KOPT-K1 (cell line): ENCODE data around the gene KRTAP12-2.
"Not testable (repeated sequence)": the region's sequence is repeated elsewhere in the genome, so short reads cannot be mapped to it uniquely, and the experiment has no call there.

Source experiments
- H3K27ac ChIP-seq: fragments of 200-600 bp; sonication (generic); 2 replicates; pipeline ENCODE4 v1.5.1; 2016; ENCODE audit warnings: antibody characterized with exemption, mild to moderate bottlenecking, low read depth, low read length; ENCODE audit not compliant: poor library complexity, severe bottlenecking
- H3K36me3 ChIP-seq: fragments of 200-600 bp; sonication (generic); 2 replicates; pipeline ENCODE4 v1.5.1; 2017; ENCODE audit warnings: antibody characterized with exemption, mild to moderate bottlenecking, low read length, moderate library complexity; ENCODE audit not compliant: insufficient read depth
- H3K9me3 ChIP-seq: fragments of 200-600 bp; sonication (generic); 2 replicates; pipeline ENCODE4 v1.5.1; 2017; ENCODE audit warnings: antibody characterized with exemption, low read length, mild to moderate bottlenecking; ENCODE audit not compliant: insufficient read depth, poor library complexity, severe bottlenecking

The KRTAP12-2 gene

DNA sequence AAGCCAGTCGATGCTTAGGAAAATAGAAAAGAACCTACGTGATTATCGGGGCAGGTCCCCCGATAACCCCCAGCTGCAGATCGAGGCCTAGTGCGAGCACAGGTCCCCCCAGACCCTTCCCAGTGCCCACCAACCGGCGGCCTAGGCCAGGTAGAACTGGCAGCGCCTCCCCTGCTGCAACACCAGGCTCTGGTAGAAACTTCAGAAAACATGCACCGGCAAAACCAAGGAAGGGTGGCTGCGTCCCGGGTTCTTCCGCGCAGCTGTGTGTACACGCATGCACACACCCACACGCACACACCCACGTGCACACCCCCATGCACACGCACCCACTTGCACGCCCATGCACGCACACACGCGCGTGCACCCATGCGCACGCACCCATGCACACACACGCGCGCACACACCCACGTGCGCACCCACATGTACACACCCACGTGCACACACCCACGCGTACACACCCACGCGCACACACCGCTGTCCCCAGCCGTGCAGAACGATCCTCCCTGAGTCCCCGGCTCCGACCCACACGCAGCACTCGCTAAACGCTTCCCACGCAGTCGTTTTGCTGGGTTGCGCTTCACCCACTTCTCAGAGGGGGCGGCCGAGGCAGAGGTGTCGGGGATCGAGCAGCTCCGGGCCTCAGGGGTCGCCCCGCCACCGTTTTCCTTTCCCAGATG, 39.4 kb upstream of the KRTAP12-2 start:
- H3K9me3 ChIP-seq, result peaks cover 11% of the 10 kb centered on the region
- H3K36me3 ChIP-seq, result no peaks in the 10 kb centered on the region
- H3K27ac ChIP-seq, result no peak overlapping the region

DNA sequence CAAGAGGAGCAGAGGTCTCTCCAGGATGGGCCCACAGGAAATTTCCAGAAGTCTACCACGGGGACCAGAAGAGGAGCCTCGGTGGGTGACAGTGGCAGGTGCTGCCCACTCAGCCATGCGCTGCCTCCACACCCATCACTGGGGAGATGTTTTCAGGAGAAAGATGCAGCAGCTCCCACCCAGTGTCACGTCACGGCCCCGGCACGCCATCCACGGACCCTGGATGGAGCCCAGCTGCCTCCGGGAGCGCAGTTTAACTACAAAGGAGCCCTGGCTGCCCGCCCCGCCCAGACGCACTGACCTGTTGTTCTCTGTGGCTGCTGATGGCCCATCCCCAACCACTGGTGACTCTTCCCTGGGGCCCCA, 37.9 kb upstream of the KRTAP12-2 start:
- H3K9me3 ChIP-seq, result peaks cover 11% of the 10 kb centered on the region
- no peak overlapping the region for H3K27ac ChIP-seq
- no peaks in the 10 kb centered on the region for H3K36me3 ChIP-seq

DNA sequence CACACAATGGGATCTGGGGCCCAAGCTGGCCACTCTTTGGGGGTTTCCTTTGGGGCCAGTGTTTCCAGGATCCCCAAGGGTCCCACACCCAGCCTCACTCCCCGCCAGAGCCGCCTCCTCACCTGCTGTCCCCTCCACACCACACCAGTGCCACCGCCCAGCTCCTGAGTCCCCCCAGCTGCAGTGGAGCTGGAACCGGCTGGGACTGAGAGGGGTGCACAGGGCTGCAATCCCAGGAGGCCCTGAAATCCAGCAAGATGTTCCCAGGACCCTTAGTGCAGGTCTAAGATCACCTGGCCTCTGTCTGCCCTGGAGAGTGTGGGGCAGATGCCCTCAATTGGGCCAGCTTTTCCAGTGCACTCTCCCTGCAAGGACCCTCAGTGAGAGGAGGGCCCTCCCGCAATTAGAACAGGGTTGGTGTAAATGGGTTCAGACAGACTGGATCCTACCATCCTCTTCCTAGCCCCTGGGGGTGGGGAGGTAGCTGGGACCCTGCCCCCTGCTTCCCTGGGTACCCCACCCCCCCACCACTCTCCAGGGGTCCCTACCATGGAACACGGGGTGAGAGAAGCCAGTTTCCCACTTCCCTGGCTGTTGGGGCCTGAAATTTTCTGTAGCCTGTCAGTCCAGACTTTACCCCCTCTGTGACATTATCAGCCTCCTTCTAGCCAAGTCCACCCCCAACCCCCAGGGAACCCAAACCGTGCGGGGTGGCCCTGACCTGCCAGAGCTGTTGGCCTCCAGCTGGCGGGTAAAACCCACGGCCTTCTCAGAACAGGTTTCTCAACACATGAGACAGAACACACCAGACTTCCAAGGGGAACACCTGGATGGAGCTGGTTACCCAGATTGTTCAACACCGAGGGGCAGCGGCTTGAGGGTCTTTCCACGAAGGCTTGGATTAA, 37.3 kb upstream of the KRTAP12-2 start:
- Histone ChIP-seq H3K9me3 (peaks cover 11% of the 10 kb centered on the region), H3K27ac (no peak overlapping the region), H3K36me3 (no peaks in the 10 kb centered on the region)

DNA sequence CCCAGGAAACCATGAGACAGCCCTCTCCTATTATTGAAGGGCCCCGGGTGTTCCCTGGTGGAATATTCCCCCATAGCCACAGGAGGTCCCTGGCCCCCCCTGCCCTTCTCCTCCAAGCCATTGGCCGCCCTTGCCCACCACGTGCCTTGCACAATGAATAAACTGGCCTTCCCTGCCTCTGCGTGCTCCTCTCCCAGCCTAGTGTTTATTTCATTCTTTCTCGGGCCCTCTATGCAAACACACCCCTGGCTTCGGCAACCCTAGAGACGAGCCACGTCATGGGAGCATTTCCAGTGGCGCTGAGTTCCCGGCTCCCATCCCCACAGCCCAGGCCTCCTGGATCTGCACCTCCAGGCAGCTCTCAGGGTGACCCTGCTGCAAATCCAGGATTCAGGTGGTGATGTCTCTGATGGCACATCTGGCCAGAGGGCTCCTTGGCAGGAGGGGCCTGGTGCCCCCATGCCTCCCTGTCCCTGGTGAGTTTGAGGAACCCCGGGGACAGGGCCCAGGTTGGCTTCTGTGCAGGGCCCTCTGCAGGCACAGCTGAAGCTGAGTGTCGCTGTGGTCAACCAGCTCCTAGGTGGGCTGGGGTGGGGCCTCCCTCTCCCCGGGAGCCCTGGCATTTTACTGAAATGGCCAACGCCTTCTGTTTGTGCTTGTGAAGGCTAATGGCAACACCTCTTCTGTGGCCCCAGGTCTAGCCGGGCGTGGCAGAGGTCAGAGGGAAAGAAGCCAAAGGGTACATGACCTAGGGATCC, 36.4 kb upstream of the KRTAP12-2 start:
- H3K27ac ChIP-seq, result no peak overlapping the region
- H3K9me3 ChIP-seq, result peaks cover 11% of the 10 kb centered on the region
- no peaks in the 10 kb centered on the region for H3K36me3 ChIP-seq

DNA sequence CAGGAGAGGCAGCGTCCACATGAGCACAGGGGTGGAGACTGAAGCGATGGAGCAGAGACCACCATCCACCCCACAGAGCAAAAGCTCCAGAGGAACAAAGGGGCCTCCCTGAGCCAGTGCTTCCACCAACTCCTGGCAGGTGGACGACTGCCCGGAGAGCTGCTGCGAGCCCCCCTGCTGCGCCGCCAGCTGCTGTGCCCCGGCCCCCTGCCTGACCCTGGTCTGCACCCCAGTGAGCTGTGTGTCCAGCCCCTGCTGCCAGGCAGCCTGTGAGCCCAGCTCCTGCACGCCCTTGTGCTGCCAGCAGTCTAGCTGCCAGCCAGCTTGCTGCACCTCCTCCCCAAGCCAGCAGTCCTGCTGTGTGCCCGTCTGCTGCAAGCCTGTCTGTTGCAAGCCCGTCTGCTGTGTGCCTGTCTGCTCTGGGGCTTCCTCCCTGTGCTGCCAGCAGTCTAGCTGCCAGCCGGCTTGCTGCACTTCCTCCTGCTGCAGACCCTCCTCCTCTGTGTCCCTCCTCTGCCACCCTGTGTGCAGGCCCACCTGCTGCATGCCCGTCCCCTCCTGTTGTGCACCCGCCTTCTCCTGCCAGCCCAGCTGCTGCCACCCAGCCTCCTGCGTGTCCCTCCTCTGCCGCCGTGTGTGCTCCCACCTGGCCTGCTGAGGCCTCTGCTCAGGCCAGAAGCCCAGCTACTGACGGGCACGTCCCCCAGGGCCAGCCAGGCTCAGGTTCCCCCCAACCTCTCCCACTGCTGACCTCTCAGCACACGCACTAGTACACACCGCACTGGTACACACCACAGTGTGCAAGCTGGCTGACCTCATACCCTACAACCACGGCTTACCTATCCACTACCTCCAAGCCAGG, 35.6 kb upstream of the KRTAP12-2 start:
- H3K27ac ChIP-seq, result no peak overlapping the region
- no peaks in the 10 kb centered on the region for H3K36me3 ChIP-seq
- H3K9me3 ChIP-seq, result peaks cover 11% of the 10 kb centered on the region

DNA sequence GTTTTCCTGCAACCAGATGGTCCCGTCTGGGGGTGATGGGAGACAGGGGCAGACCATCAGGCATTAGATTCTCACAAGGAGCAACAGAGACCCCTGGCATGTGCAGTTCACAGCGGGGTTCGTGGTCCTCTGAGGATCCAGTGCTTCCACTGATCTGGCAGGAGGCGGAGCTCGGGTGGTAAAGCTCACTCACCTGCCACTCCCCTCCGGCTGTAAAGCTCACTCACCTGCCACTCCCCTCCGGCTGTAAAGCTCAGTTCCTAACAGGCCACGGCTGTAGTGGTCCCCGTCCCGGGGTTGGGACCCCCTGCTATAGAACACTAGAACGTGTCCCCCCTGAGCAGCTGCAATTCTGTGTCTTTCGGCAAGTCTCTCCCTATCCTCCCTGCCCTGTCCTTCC, 34.8 kb upstream of the KRTAP12-2 start:
- no peak overlapping the region for H3K27ac ChIP-seq

DNA sequence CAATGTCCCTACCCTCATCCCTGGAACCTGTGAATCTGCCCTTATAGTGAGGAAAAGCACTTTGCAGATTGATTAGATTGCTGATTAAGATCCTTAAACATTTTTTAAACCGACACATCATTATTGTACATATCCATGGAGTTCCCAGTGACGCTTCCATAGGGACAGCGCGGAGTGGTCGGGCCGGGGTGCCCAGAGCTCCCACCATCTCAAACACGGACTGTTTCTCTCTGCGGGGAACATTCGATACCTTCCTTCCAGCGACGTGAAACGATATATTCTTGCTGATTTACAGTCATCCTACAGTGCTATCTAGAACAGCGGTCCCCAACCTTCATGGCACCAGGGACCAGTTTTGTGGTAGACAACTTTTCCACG, 34.3 kb upstream of the KRTAP12-2 start:
- Histone ChIP-seq H3K36me3 (no peaks in the 10 kb centered on the region), H3K9me3 (peaks cover 2% of the 10 kb centered on the region), H3K27ac (no peak overlapping the region)

More for the DNA sequence above, 34.8 kb upstream of the KRTAP12-2 start:
- Histone ChIP-seq H3K36me3 (no peaks in the 10 kb centered on the region), H3K9me3 (peaks cover 7% of the 10 kb centered on the region)

DNA sequence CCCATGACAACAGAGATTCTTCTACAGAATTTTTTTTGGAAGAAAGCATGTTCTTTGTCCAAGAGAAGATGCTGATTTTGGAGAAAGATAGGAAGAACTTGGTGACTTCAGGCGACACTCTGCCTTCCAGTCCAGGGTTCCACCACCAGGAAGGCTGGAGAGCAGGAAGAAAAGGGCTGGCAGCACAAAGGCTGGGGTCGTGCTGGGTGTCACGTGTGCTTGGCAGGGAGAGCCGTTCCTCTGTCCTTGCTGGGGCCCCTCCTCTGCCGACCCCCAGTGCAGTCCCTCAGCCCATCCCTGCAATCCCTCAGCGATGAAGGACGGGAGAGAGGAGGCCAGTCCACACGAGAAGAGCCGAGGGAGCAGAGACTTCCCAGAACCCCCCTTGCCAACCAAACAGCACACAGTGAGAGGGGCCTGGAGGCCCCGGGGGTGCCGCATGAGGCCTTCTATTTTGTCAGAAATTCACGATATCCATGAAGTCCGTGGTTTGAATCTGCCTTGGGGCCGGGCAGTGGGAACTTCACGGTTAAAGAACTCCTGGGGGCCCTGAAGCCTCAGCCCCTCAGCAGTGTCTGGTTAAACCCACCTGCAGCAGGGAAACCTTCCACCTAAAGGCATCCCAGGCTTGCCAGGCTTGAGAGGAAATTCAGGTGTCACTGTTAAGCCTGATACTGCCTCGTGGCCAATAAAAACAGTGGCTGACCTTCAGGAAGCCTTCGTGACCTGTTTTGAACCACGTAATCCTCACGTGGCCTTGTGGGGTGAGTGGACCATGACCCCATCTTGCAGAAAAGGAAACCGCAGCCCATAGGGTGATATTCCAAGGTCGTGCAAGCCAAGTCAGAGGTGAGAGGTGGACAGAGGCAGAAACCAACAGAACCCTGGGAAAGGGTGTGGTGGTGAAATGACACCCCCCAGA, 33.6 kb upstream of the KRTAP12-2 start:
- H3K27ac ChIP-seq, result no peak overlapping the region
- no peaks in the 10 kb centered on the region for H3K9me3 ChIP-seq
- no peaks in the 10 kb centered on the region for H3K36me3 ChIP-seq

DNA sequence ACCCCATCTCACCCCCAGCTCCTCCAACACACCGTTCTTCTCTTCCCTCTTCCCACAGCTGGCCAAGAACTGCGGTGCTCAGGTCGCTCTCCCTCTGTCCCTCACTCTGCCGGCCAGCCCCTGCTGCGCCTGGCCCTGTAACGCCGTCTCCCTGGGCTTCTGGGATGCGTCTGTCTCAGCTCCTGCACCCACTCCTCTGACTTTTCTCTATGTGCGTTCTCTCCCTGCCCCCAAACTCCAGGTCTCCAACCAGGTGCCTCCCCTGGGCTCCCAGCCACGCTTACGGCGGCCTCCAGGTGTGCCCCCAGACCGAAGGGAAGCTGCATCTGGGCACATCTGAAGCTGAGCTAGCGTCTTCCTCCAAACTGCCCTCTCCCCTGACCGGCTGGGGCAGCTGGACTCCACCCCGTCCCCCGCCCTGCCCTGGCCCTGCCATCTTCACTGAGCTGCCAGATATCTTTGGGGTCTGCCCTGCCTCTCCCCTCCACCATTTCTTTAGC, 32.8 kb upstream of the KRTAP12-2 start:
- Histone ChIP-seq H3K27ac (no peak overlapping the region), H3K9me3 (no peaks in the 10 kb centered on the region), H3K36me3 (no peaks in the 10 kb centered on the region)

DNA sequence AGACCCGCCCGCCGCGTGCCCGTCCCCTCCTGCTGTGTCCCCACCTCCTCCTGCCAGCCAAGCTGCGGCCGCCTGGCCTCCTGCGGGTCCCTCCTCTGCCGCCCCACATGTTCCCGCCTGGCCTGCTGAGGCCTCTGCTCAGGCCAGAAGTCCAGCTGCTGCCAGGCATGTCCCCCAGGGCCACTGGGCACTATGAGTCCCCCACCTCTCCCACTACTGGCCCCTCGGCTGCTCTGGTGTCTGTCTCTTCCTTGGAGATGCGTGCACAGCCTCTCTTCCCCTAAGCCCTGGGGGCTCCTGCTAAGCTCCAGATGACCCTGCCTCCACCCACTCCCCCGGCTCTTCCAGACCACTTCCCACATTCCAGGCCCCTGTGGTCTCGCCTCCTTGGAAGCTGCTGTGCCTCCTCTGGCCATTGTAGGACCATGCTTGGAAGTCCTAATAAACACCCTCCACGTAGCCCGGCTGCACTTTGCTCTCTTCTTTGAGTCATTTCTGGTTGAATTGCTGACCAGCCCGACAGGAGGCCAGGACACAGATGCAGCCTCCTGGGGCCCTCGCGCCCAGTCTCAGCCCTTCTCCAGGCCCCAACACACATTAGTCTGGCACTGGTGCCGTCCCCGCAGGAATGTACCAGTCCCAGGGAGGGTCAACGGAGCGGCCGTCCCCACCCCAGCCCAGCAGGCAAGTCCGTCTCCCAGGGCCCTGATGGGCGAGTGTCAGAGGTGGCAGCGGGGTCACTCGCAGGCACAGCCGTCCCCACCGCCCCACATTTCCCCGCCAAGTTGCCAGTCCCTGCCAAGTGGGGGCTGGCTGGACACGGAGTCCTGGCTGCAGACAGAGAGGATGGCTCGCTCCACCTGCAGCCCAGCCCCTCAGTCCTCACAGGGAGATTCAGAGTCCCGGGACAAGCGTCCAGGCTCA, 31.3 kb upstream of the KRTAP12-2 start:
- H3K27ac ChIP-seq, result no peak overlapping the region
- peaks cover 11% of the 10 kb centered on the region for H3K9me3 ChIP-seq
- no peaks in the 10 kb centered on the region for H3K36me3 ChIP-seq

DNA sequence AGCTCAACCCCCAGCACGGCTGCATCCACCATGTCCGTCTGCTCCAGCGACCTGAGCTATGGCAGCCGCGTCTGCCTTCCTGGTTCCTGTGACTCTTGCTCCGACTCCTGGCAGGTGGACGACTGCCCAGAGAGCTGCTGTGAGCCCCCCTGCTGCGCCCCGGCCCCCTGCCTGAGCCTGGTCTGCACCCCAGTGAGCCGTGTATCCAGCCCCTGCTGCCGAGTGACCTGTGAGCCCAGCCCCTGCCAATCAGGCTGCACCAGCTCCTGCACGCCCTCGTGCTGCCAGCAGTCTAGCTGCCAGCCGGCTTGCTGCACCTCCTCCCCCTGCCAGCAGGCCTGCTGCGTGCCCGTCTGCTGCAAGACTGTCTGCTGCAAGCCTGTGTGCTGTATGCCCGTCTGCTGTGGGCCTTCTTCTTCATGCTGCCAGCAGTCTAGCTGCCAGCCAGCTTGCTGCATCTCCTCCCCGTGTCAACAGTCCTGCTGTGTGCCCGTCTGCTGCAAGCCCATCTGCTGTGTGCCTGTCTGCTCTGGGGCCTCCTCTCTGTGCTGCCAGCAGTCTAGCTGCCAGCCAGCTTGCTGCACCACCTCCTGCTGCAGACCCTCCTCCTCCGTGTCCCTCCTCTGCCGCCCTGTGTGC, 30.6 kb upstream of the KRTAP12-2 start, which contains the start of gene KRTAP10-12:
TSS of gene KRTAP10-12 (plus strand) at position 1 of the 639 bp plus-strand sequence. CDS start at position 31, 30 bp downstream.
- not testable (repeated sequence) for H3K27ac ChIP-seq, H3K36me3 ChIP-seq
- peaks cover 18% of the 10 kb centered on the region for H3K9me3 ChIP-seq

DNA sequence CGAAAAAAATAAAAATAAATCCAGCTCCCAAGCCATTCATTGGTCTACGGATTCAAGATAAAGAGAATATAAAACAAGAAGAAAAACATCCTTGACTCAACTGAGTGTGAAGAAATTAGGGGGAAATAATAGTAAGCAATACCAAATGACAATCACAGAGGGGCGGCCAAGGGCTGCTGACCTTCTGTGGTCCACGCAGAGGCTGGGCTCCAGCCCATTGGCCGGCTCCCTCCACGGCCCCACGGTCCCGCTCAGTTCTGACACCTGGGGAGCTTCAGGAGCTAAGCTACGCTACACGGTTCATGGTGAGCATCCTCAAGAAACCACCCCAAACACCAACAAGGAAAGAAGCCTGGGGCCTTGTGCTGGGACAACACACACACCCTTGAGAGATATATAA, 29.8 kb upstream of the KRTAP12-2 start:
- Histone ChIP-seq H3K9me3 (peaks cover 18% of the 10 kb centered on the region), H3K36me3 (no peaks in the 10 kb centered on the region), H3K27ac (no peak overlapping the region)
